GM21737 (cell line): ENCODE data around the gene BICC1.

Experiments used
- ATAC-seq: cut with Tn5 transposase; IDR thresholded peaks from one replicate; pipeline ENCODE4 v1.9.1; 2021; ENCODE audit warnings: mild to moderate bottlenecking, moderate library complexity; ENCODE audit not compliant: unreplicated experiment

The BICC1 gene

DNA sequence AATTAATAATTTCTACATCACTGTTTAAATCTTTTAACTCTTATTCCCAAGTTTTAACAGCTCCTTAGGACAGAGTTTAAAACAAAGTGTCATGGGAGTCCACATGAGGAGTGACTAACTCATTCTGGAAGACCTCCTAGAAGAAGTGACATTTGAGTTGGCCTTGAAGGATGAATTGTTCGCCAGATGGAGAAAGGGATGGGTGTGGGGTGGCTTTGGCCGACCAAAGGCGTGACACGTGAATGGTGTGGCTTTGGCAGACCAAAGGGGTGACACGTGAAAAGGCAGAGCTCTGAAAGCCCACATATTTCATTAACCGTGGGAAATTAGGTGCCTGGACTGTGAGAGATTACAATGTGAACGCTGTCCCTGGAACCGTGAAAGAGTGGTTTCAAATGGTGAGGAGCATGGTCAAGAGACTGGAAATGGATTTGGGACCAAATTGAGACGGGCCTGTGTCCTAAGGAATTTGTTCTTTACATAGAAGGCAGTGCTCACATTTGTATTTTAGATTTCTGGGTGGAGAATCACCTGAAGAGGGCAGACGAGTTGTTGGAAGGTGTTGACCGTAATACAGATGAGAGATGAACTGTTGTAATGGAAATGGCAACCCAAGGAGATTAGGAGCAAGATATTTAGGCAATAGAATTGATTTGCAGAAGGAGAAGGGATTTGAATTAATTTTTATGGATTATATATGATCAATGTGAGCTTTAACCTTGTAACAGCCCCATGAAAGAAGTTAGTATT is 228.1 kb downstream of the BICC1 start:
- no peak for ATAC-seq

DNA sequence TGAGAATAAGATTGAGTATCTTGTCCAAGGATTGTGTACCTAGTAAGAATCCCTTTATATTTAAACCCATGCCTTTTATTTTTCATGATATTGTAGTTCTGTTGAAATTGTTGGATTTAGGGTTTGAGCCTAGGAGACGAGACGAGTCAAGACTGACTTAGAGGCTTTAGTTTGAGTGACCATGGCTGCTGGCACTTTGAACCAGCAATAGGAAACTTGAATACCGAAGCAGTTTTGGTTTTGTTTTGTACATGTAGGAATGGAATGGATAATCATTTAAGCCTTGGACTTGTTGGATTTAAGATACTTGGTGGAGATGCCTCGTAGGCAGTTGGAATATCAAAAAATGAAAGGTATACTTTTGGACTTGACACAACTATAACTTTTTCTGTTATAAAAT is 229.0 kb downstream of the BICC1 start:
- ATAC-seq = no peak

DNA sequence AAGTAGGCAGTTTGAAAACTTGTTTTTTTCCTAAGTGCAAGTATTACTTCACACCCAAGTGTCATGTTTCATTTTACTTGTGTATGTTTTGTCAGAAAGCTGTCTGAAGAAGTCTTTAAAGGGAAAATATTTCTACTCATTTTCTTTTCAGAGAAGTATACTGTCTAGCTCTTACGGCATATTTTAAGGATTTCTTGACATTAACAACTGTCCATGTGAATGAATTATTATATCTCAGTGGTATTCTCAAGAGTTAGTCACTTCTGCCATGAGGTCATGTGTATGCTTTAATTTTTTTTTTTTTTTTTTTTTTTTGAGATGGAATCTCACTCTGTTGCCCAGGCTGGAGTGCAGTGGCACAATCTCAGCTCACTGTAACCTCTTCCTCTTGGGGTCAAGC is 229.5 kb downstream of the BICC1 start:
- ATAC-seq = no peak

DNA sequence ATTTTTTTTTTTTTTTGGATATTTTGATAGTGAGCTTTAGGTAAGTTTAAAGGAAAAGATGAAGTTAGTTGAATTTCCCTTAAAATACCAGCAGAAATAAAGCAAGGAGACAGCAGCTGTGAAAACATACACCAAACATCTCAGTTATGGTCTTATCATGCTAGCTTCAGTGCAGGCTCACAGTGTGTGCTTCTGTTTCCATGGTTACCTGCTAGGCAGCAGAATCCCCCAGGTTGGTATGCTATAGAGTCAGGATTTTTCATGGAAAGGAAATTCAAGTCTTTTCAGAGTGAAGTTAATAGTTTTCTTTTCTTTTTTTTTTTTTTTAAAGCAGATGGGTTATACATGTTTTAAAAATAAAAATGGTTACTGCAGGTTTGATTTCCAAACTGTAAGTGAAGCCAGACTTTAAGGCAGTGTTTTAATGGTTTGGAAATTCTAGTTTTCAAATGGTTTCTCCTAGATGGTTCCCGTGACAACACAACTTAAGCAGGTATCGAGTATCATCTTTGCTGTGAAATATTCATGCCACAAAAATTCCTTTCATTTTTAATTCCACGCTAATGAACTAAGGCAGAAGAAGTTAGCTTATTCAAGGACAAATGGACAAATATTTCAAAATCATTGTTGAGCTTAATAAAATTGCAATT is 230.9 kb downstream of the BICC1 start:
- ATAC-seq = no peak

DNA sequence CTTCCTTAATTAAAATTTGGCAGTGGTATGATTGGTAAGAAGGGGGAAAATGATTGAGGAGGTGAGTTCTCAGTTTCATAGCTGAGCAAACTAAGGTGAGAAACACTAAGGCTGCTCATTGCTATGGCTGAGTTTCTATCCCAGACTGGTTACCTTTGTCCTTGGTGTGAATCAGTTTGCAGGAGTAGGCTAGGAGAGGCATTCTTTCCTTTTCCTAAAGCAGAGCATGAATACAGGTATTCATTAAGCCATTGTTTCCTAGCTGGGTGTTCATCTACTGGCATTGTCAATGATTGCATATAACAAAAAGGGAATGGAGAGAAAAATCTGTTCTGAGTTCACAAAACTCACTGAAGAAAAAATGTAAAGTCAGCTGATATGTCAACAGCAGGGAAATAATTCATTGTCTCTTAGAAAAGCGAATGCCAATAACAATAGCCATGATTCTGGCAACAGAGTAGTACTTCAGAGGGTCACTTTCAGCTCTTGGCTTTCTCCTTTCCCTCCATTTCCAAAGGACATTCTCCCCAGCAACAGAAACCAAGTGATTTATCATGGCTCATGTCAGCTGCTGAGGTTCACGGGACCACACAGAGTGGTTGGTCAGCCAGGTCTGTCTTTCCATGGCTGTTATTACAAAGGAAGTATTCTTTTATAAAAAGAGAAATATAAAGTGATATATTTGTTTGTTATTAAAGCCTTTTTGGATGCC is 234.0 kb downstream of the BICC1 start:
- no peak for ATAC-seq

DNA sequence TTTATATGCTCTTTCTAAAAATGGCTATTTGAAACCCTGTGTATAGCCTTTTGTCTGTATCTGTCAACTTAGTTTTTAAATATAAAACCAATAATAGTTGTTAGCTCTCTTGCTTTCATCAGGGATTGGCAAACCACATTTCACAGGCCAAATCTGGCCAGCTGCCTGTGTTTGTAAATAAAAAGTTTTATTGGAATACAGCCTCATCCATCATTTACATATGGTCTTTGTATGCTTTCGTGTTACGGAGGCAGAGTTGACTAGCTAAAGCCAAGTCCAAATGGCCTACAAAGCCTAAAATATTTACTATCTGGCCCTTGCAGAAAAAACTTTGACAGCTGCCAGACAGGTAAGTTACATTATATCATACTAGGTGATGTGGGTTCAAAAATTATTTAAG is 235.0 kb downstream of the BICC1 start:
- ATAC-seq = no peak

DNA sequence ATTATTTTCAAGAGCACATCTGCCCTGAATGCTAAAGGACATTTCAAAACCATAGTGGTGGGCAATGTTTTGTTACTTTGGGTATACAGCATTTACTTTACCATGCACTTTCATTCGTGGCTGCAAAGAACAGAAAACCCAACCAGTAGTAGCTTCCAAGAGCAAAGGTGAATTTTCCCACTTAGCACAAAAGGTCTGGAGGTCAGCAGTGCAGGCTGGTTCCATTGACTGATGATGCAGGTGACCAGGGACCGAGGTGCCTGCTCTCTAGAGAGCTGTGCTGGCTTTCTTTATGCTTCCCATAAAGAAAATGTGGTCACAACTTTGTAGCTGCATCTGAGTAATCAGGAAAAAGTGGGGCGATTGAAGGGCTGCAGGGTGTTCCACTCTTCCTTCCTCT is 240.0 kb downstream of the BICC1 start:
- ATAC-seq = no peak

DNA sequence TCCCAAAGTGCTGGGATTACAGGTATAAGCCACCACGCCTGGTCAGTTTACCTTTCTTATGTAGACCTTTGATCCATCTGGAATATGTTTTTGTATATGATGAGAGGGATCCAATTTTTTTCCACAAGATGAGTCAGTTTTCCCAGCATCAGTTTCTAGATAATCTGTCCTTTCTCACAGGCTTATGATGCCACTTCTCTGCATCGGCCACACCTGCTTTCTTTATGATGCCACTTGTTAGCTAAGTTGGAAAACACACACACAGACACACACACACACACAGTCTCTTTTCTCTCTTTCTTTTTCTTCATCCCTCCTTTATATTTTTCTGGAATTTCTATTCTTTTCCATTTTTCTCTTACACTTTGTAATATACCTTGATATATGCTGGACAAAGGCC is 240.8 kb downstream of the BICC1 start:
- no peak for ATAC-seq

DNA sequence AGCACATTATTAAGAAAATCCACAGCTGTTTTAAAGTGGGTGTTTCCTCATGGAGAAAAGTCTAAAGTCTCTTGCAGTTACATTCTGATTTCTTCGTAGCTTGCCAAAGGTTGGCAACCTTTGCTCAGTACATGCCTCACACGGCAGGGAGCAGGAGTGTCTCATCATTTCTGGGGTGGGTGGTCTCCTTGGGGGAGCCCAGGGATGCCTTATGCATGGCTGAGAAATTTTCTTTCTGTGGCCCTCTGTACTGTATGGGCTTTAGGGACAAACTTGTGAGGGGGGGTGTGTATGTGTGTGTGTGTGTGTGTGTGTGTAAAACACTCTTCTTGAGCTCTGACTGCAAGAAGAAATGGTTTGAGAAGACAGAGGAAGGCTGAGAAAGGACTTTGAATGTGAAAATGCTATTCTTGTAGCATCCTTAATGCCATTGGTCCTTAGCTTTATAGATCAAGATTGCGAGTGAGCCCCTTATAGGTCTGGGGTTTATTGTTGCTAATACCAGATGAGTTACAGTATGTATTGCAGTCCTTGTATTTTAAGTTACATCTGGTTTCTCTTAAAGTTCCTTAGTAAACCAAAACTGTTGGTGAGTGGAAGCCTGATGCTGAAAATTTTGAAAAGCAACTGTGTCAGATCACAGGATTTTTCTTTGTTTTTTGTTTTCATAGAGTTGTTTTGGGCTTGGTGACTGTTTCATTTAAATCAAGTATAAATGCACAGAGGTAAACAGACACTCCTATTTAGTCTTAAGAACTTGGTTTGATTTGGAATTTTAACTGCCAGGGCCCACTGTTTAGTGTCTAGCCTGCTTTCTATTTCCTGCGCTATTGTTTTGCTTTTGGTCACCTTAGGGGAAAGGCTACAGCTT is 242.0 kb downstream of the BICC1 start:
- ATAC-seq = no peak

DNA sequence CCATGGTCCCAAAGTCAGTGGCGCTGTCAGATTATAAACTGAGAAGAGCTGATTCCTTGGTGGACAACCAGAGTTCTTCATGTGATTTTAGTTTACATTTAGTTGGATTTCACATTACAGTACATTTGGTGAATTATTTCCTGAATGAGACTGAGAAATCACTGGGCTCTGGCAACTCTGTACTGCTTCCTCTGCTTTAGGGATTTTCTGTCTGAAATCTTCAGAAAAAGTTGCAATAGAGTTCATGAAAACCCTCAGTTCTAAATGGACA is 242.6 kb downstream of the BICC1 start:
- no peak for ATAC-seq

DNA sequence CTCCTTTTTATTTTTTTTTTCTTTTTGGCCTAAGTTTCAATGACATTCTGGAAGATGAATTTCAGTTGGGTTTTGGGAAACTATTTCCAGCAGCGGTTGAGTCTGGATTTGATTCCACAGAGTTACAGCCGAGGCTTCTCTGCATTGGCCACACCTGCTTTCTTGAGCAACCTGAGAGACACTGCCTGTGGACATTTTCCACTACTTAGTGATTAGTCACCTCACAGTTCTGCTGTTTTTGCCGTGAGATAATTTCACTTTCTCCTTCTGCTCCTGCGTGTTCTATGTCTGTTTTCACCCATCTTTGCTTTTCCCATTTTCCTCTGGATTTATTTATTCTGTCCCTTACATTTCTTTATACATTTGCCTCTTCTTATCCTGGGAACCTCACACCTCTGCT is 243.0 kb downstream of the BICC1 start:
- no peak for ATAC-seq

DNA sequence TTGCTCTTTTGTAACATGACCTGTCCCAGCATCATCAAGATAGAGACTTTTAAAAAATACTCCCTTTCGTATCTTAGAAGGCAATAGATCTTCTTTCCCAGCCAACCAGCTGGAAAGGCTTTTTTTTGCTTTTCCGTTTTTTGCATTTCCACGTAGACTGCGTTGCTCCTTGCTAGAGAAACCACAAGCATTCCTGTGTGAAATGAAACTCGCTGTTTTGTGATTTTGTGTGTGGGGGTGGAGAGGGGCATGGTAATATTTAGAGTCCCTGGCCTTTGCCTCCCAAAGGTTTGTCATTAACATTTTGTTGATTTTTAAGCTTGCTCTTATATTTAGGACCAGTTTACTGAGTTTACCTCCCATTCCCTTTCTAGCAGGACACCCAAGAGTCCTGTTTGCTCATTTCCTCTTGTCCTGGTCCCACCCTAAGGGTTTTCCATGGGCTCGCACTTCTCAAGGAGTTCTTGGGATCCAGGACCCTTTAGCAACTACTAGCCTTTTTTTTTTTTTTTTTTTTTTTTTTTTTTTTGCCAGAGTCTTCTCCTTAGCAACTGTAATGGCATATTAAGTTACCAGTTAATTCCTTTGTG is 243.6 kb downstream of the BICC1 start:
- ATAC-seq = no peak

DNA sequence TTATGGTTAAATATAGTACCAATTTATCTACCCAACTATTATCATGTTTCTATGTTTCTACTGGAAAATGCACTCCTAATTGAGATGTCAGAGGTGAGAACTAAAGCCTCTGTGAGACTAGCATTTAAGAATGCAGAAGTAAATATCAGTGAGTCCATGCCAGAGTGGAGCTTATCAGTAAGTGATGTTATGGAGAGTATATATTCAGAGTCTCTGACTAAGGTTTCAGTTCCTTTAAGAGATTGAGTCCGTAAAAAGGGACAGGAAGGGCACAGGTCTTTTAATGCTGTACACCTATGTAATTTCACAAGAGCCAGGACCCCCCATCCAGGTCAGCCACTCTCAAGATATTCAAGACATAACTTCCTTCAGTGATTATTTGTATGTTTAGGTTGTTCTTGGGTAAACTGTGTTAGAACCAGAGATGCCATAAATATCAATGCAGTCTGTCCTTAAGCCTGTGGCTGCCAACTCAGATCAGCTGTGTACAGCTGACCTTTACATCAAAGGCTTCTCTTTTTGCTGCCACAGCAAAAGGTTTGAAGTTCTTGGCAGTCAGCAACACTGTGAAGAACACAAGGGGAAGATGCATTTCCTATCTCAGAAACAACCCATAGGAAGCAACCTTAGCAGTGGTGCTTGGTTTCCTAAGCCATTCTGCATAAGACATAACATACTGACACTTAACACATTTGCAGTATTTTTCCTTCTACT is 244.8 kb downstream of the BICC1 start:
- ATAC-seq = no peak

DNA sequence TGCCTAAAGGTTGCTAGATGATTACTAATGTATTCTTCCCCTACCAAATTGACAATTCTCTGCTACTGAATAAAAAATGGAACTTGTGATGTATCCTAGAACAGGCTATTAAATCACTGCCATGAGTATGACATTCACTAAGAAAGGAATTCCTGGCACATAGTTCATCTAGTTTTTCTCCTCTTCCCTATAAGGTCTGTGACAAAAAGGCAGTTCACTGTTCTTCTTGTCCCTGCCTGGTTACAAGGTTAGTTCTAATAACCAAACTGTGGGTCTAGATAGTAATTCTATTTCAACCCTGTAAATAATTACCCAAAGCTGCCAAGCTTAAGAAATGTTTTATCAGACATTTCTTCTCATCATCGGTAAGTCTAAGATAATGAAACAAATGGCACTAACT is 245.6 kb downstream of the BICC1 start:
- ATAC-seq = no peak

DNA sequence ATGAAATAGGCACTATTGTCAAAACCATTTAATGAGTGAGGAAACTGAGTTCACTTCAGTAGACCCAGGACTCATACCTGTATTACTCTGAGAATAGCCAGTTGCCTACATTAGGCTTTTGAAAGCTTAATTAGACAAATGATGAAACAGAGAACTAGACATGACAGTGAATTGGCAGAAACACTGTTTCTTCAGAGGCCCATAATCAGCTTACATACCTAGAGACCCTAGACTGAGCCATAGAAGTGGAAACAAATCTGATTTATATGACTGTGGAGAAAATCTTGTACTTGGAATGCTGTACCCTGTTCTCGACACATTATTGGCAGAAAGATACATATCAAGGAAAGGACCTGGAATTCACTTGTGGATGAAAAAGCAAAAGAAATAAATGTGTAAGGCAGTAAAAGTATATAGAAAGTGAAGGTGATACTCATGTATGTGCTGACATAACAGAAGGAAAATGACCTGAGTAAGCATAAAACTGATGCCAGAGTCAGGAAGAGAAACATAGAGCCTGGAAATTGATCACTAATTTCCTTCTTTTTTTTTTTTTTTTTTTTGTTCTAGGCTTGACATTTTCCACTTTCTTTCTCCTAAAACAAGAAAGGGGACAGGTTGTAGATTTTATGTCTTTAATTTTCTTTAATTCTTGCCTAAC is 251.5 kb downstream of the BICC1 start:
- no peak for ATAC-seq

DNA sequence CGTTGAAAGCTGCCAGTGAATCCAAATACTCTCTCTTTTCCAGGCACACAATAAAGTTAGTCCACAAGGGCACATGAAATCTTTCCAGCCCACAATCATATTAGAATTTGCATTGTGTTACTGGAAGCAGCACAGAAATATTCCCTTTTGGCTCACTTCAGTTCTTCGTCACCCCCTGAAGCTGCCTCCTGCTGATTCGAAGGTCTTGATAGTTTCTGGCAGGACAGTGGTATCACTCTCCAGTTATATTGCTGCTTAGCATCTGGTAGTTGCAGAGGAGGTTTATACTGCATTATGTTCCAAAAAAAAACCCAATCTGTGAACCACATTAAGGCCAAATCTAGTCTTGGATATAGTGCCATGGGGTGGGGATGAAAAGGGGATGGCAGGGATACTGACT is 253.2 kb downstream of the BICC1 start:
- no peak for ATAC-seq

DNA sequence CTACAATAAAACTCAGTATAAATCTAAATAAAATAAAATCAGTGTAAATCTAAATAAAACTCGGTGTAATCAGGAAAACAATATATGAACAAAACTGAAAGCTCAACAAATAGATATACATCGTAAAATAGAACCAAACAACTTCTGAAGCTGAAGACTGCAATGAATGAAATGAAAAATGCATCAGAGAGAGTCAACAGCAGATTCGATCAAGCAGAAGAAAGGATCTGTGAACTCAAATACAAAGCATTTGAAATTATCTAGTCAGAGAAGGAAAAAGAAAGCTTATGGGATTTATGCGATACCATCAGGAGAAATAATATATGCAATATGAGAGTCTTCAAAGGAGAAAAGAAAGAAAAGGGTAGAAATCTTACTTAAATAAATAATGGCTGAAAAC is 255.0 kb downstream of the BICC1 start:
- no peak for ATAC-seq

DNA sequence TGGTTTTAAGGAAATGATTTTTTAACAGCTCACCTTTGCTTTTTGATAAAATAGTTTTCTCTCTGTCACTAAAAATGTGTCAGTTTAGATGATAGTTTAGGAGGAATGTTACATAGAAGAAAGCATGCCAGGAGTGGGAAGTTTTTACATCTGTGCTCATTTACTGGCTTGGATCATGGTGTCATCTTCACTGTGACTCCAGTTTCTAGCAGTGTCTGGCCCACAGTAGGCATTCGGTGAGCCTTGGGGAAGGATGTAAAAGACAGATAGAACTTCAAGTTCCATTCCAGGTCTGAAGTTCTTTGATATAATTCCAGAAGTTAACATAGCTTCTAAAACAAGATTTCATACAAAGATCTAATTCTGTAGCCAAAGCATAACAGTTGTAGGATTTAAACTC is 259.2 kb downstream of the BICC1 start:
- ATAC-seq = no peak

DNA sequence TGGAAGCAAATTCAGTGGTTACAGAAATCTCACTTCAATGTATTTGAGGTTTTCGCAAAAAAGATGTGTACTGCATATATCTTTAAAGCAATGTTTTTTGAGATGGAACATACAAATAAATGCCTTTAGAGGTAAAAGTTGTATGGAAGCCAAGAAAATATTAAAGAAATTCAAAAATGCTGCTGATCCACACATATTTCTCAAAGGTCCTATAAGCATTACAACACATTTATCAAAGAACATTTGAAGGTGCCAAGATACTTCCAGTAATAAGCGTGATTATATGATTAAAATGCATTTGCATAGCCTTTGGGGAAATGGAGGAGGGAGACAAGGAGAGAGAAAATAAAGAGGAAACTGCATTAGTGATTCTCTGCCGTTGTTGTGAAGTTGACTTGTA is 260.1 kb downstream of the BICC1 start:
- ATAC-seq = no peak

DNA sequence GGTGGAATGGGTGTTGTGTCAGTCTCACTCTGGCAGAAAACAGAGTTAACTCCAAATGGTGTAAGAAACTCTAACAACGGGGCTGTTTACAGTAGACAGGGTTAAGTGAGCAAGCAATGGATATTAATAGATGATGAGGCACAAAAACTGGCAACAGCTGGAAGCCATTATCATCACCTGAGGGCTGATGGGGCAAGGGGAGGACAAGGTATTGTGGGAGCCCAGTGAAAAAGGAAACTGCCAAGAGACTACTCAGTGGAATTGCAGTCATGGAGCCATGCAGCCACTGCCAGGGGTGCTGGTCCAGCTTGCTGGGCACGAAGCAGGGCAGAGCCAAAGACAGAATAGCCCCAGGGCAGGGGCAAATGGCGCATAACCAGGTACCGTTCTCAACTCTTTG is 260.7 kb downstream of the BICC1 start:
- no peak for ATAC-seq
